AG04449 (cell line): ENCODE results near the gene MAP1LC3B2.
A peak's percentile ranks its signal among the peaks of the same experiment; 100 is the strongest.

Experiments used
- CTCF ChIA-PET: fragments of 350-600 bp; formaldehyde crosslinking; extraction: SDS; loops from one replicate; lab custom pipeline; 2021; ENCODE audit warnings: antibody characterized with exemption; lab: Yijun Ruan, JAX
- POLR2A ChIA-PET: fragments of 400-600, 350-600 bp; formaldehyde crosslinking; extraction: SDS; loops from one replicate; lab custom pipeline; 2020; ENCODE audit warnings: antibody characterized with exemption, inconsistent platforms; lab: Yijun Ruan, JAX
- DNase-seq: peaks from one replicate; pipeline ENCODE4 v3.0.0-alpha.2; 2010; ENCODE audit warnings: low read depth, low spot score
- H3K4me3 ChIP-seq: 2 replicates; pipeline ENCODE4 v1.5.1; 2011; ENCODE audit warnings: low read depth, mild to moderate bottlenecking, control low read depth, low read length
- CTCF ChIP-seq: IDR thresholded peaks from one replicate; pipeline ENCODE4 v1.5.1; 2011; ENCODE audit warnings: mild to moderate bottlenecking, moderate library complexity, low read length, control low read depth, inconsistent platforms; ENCODE audit not compliant: insufficient read depth; ENCODE audit errors: missing control alignments

The MAP1LC3B2 gene

GRCh38 chr12:116529048-116529447, 30.1 kb upstream of the MAP1LC3B2 start:
- ChIA-PET POLR2A (no interaction called here), CTCF (no interaction called here)
- TF ChIP-seq CTCF: no peak
- no peak overlapping the region for H3K4me3 ChIP-seq
- no peak for DNase-seq

GRCh38 chr12:116529686-116530085, 29.5 kb upstream of the MAP1LC3B2 start:
- no peak for TF ChIP-seq CTCF
- ChIA-PET CTCF (interaction anchor here (0.6 to 1.2 kb wide), 2 partner anchors 52 to 251 kb away, joined by 3 to 5 read pairs; no protein-coding TSS in a partner anchor), POLR2A (no interaction called here)
- H3K4me3 ChIP-seq: no peak overlapping the region
- no peak for DNase-seq

GRCh38 chr12:116532428-116532827, 26.8 kb upstream of the MAP1LC3B2 start:
- TF ChIP-seq CTCF: no peak
- CTCF ChIA-PET: no interaction called here
- DNase-seq: no peak
- POLR2A ChIA-PET: no interaction called here
- H3K4me3 ChIP-seq: no peak overlapping the region

- DNase-seq: no peak
- peak overlapping the region; percentile 63 for H3K4me3 ChIP-seq
- CTCF ChIA-PET: interaction anchor here (1.0 kb wide), 1 partner anchor 13 kb away, joined by 3 read pairs; no protein-coding TSS in a partner anchor
- POLR2A ChIA-PET: no interaction called here
- no peak for TF ChIP-seq CTCF
These were observed 26.2 kb upstream of the MAP1LC3B2 start for GRCh38 chr12:116532986-116533342.

GRCh38 chr12:116533343-116534251, 25.6 kb upstream of the MAP1LC3B2 start:
- H3K4me3 ChIP-seq: peak overlapping the region; percentile 63
- ChIA-PET POLR2A (interaction anchor here (0.6 to 1.0 kb wide), 2 partner anchors 8 to 395 kb away, joined by 3 to 5 read pairs; no protein-coding TSS in a partner anchor), CTCF (interaction anchor here (1.0 kb wide), 1 partner anchor 12 kb away, joined by 3 read pairs; no protein-coding TSS in a partner anchor)
- no peak for TF ChIP-seq CTCF
- DNase-seq: no peak
